ENCODE results near the gene NYAP1. TPM values are rescaled to one million over a fixed set of nuclear protein-coding genes. Genes with fewer than 3 reads are reported as not detected.
A peak's percentile ranks its signal among the peaks of the same experiment; 100 is the strongest.

Gene NYAP1
- total RNA-seq, 3 donors from 2014 or later (not counting 1 experiment from before 2014, with no cell fraction given): 0.12 to 0.13 TPM; not detected in 1

GRCh38 chr7:100489121-100489520 is 5.4 kb downstream of the NYAP1 start:
- H3K27me3 ChIP-seq (ENCODE audit: control insufficient read depth, insufficient read depth, low read length): peaks cover 3% of the 10 kb centered on the region
- no peak for DNase-seq
- H3K36me3 ChIP-seq (ENCODE audit: control insufficient read depth, insufficient read depth, low read length): no peaks in the 10 kb centered on the region
- Mint-ChIP-seq H3K27me3 (ENCODE audit: low read depth in 2 of 2) (peaks cover 8 to 19% of the 10 kb centered on the region in 2 donors), H3K4me1 (peaks cover 0 to 14% of the 10 kb centered on the region in 2 donors), H3K9me3 (no peaks in the 10 kb centered on the region), H3K4me3 (no peak overlapping the region), H3K27ac (no peak overlapping the region), H3K36me3 (no peaks in the 10 kb centered on the region)
- TF ChIP-seq CTCF (IDR thresholded peaks at IDR 0.05): no peak
- no peak overlapping the region for H3K27ac ChIP-seq (ENCODE audit: low read length)
- H3K9me3 ChIP-seq (ENCODE audit: control insufficient read depth, insufficient read depth, low read length): no peaks in the 10 kb centered on the region
- no peak overlapping the region for H3K4me3 ChIP-seq (ENCODE audit: low read length)
- no peak for ATAC-seq
- peaks cover 13% of the 10 kb centered on the region for H3K4me1 ChIP-seq (ENCODE audit: control insufficient read depth, insufficient read depth, low read length)
- 93% methylated on average over 10 of the region's 10 CpGs for WGBS (ENCODE audit: insufficient coverage)
- intact Hi-C loops (cut with micrococcal nuclease): no loop called here

GRCh38 chr7:100489824-100490223 is 6.1 kb downstream of the NYAP1 start:
- peaks cover 15 to 24% of the 10 kb centered on the region in 2 donors for H3K27me3 Mint-ChIP-seq (ENCODE audit: low read depth in 2 of 2)
- Histone ChIP-seq H3K36me3 (ENCODE audit: control insufficient read depth, insufficient read depth, low read length) (no peaks in the 10 kb centered on the region), H3K27me3 (ENCODE audit: control insufficient read depth, insufficient read depth, low read length) (peaks cover 5% of the 10 kb centered on the region), H3K27ac (ENCODE audit: low read length) (no peak overlapping the region), H3K4me3 (ENCODE audit: low read length) (no peak overlapping the region), H3K9me3 (ENCODE audit: control insufficient read depth, insufficient read depth, low read length) (no peaks in the 10 kb centered on the region), H3K4me1 (ENCODE audit: control insufficient read depth, insufficient read depth, low read length) (peaks cover 10% of the 10 kb centered on the region)
- DNase-seq (peak in 1 of 2 donors; percentile 72), ATAC-seq (no peak)
- H3K4me3 Mint-ChIP-seq: no peak overlapping the region
- intact Hi-C loops (cut with micrococcal nuclease): no loop called here
- 80% methylated on average over 7 of the region's 9 CpGs for WGBS (ENCODE audit: insufficient coverage)
- TF ChIP-seq CTCF (IDR thresholded peaks at IDR 0.05): no peak
- H3K4me1 Mint-ChIP-seq: peaks cover 0 to 11% of the 10 kb centered on the region in 2 donors
- H3K27ac Mint-ChIP-seq: no peak overlapping the region
- no peaks in the 10 kb centered on the region for H3K9me3 Mint-ChIP-seq
- H3K36me3 Mint-ChIP-seq: no peaks in the 10 kb centered on the region

DNA sequence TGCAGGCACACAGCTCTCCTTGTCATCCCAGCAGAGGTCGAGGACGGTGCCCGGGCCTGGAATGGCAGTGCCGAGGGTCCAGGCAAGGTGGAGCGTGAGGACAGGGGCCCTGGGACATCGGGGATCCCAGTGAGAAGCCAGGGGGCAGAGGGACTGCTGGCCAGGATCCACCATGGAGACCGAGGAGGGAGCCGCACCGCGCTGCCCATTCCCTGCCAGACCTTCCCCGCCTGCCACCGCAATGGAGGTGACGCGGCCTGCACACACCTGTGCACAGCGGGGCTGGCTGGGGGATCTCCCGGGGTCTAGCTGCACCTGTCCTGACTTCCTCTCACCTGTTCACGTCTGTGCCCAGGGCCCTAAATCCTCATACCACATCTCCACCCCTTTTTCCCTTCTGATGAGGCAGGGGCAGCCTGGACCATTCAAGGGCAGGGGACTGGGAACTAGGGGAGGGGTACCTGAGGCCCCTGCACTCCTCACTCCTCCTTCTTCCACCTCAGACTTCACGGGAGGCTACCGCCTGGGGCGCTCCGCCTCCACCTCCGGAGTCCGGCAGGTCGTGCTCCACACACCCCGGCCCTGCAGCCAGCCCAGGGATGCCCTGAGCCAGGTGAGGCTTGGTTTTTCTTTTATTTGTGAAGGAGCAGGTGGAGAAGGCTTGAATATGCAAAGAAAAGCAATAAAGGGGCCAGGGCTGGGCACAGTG is 6.9 kb downstream of the NYAP1 start:
- 91% methylated on average over 25 of the region's 25 CpGs for WGBS (ENCODE audit: insufficient coverage)
- Mint-ChIP-seq H3K9me3 (no peaks in the 10 kb centered on the region), H3K27me3 (ENCODE audit: low read depth in 2 of 2) (peaks cover 23 to 31% of the 10 kb centered on the region in 2 donors), H3K4me1 (peaks cover 0 to 10% of the 10 kb centered on the region in 2 donors), H3K27ac (no peak overlapping the region), H3K4me3 (no peak overlapping the region), H3K36me3 (no peaks in the 10 kb centered on the region)
- ATAC-seq (no peak), DNase-seq (no peak)
- peaks cover 10% of the 10 kb centered on the region for H3K4me1 ChIP-seq (ENCODE audit: control insufficient read depth, insufficient read depth, low read length)
- H3K27me3 ChIP-seq (ENCODE audit: control insufficient read depth, insufficient read depth, low read length): peaks cover 5% of the 10 kb centered on the region
- no peaks in the 10 kb centered on the region for H3K9me3 ChIP-seq (ENCODE audit: control insufficient read depth, insufficient read depth, low read length)
- no peak for TF ChIP-seq CTCF (IDR thresholded peaks at IDR 0.05)
- intact Hi-C loops (cut with micrococcal nuclease): no loop called here
- no peak overlapping the region for H3K27ac ChIP-seq (ENCODE audit: low read length)
- H3K4me3 ChIP-seq (ENCODE audit: low read length): no peak overlapping the region
- no peaks in the 10 kb centered on the region for H3K36me3 ChIP-seq (ENCODE audit: control insufficient read depth, insufficient read depth, low read length)

DNA sequence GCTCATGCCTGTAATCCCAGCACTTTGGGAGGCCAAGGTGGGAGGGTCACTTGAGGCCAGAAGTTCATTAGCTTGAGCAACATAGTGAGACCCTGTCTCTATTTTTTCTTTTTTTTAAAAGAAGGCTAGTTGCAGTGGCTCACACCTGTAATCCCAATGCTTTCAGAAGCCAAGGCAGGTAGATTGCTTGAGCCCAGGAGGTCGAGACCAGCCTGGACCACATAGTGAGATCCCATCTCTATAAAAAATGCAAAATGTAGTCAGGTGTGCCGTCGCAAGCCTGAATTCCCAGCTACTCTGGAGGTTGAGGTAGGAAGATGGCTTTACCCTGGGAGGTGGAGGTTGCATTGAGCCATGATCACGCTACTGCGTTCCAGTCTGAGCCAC is 7.5 kb downstream of the NYAP1 start:
- DNase-seq (no peak), ATAC-seq (no peak)
- H3K36me3 Mint-ChIP-seq: no peaks in the 10 kb centered on the region
- peaks cover 10% of the 10 kb centered on the region for H3K4me1 ChIP-seq (ENCODE audit: control insufficient read depth, insufficient read depth, low read length)
- H3K4me3 Mint-ChIP-seq: no peak overlapping the region
- peaks cover 0 to 10% of the 10 kb centered on the region in 2 donors for H3K4me1 Mint-ChIP-seq
- H3K9me3 Mint-ChIP-seq: no peaks in the 10 kb centered on the region
- H3K27ac Mint-ChIP-seq: no peak overlapping the region
- peaks cover 5% of the 10 kb centered on the region for H3K27me3 ChIP-seq (ENCODE audit: control insufficient read depth, insufficient read depth, low read length)
- peaks cover 29 to 37% of the 10 kb centered on the region in 2 donors for H3K27me3 Mint-ChIP-seq (ENCODE audit: low read depth in 2 of 2)
- 94% methylated on average over 5 of the region's 5 CpGs for WGBS (ENCODE audit: insufficient coverage)
- H3K36me3 ChIP-seq (ENCODE audit: control insufficient read depth, insufficient read depth, low read length): no peaks in the 10 kb centered on the region
- no peaks in the 10 kb centered on the region for H3K9me3 ChIP-seq (ENCODE audit: control insufficient read depth, insufficient read depth, low read length)
- H3K27ac ChIP-seq (ENCODE audit: low read length): no peak overlapping the region
- intact Hi-C loops (cut with micrococcal nuclease): no loop called here
- no peak for TF ChIP-seq CTCF (IDR thresholded peaks at IDR 0.05)
- no peak overlapping the region for H3K4me3 ChIP-seq (ENCODE audit: low read length)
